OCI-LY7 (cell line): Measurements from ENCODE around the gene CUEDC1. TPM values are rescaled to one million over a fixed set of nuclear protein-coding genes. Genes with fewer than 3 reads are reported as not detected.

Experiments
- BruUV-seq: library from RNA; stranded (reverse); fragments of 400-500 nt; replicated peaks from 2 replicates; lab custom pipeline; 2021; lab: Mats Ljungman, UMichigan
- CTCF ChIA-PET: fragments of 300-600 bp; sonication (Branson Sonifier 250); formaldehyde crosslinking; loops from one replicate; lab custom pipeline; 2022; ENCODE audit warnings: antibody characterized with exemption; ENCODE audit not compliant: unreplicated experiment; lab: Charles Lee
- POLR2A ChIA-PET: fragments of 300-600 bp; sonication (Branson Sonifier 250); formaldehyde crosslinking; loops from one replicate; lab custom pipeline; 2022; ENCODE audit warnings: antibody characterized with exemption; lab: Charles Lee
- DNase-seq: peaks from one replicate; pipeline ENCODE4 v3.0.0-alpha.2; 2015; ENCODE audit warnings: low spot score
- H2AFZ ChIP-seq: fragments of 200-600 bp; sonication (generic), shearing (Covaris generic); 2 replicates; pipeline ENCODE4 v1.6.1; 2014; ENCODE audit warnings: mild to moderate bottlenecking, antibody characterized with exemption, low read length, moderate library complexity
- H3K27ac ChIP-seq: fragments of 200-600 bp; sonication (generic); 2 replicates; pipeline ENCODE4 v1.5.1; 2014; ENCODE audit warnings: mixed run types, low read depth, mild to moderate bottlenecking, moderate library complexity, low read length, inconsistent platforms; ENCODE audit not compliant: poor library complexity, severe bottlenecking
- H3K36me3 ChIP-seq: fragments of 200-600 bp; sonication (generic); 2 replicates; pipeline ENCODE4 v1.6.1; 2014; ENCODE audit warnings: mild to moderate bottlenecking, antibody characterized with exemption, low read length, moderate library complexity, mixed read lengths; ENCODE audit not compliant: insufficient read depth
- H3K4me1 ChIP-seq: fragments of 200-600 bp; sonication (generic); 2 replicates; pipeline ENCODE4 v1.5.1; 2014; ENCODE audit warnings: mild to moderate bottlenecking, low read length; ENCODE audit not compliant: insufficient read depth, poor library complexity, severe bottlenecking
- H3K4me2 ChIP-seq: fragments of 200-600 bp; sonication (generic); 2 replicates; pipeline ENCODE4 v1.6.1; 2014; ENCODE audit warnings: mild to moderate bottlenecking, low read length
- H3K4me3 ChIP-seq: fragments of 200-600 bp; sonication (generic); 2 replicates; pipeline ENCODE4 v1.5.1; 2014; ENCODE audit warnings: mild to moderate bottlenecking, low read depth, low read length; ENCODE audit not compliant: poor library complexity, severe bottlenecking
- H3K79me2 ChIP-seq: fragments of 200-600 bp; sonication (generic); 2 replicates; pipeline ENCODE4 v1.6.1; 2016; ENCODE audit warnings: low read depth, mild to moderate bottlenecking, low read length, moderate library complexity, mixed read lengths; ENCODE audit not compliant: insufficient read depth
- H3K9me2 ChIP-seq: fragments of 200-600 bp; sonication (generic); 2 replicates; pipeline ENCODE4 v1.6.1; 2016; ENCODE audit warnings: mild to moderate bottlenecking, low read length, mixed read lengths; ENCODE audit not compliant: insufficient read depth
- H3K9me3 ChIP-seq: fragments of 200-600 bp; sonication (generic); 2 replicates; pipeline ENCODE4 v1.6.1; 2014; ENCODE audit warnings: mild to moderate bottlenecking, mixed run types, low read length, mixed read lengths
- H4K20me1 ChIP-seq: fragments of 200-600 bp; sonication (generic); 2 replicates; pipeline ENCODE4 v1.6.1; 2014; ENCODE audit warnings: mild to moderate bottlenecking, antibody characterized with exemption, low read length, moderate library complexity, mixed read lengths; ENCODE audit not compliant: insufficient read depth
- CTCF ChIP-seq: fragments of 200-600 bp; sonication (generic); conservative IDR thresholded peaks from 2 replicates; pipeline ENCODE4 v1.5.1; 2014; ENCODE audit warnings: mild to moderate bottlenecking, antibody characterized with exemption, low read length, moderate library complexity, mixed read lengths
- EZH2phosphoT487 ChIP-seq: fragments of 200-600 bp; sonication (generic); IDR thresholded peaks from 2 replicates; pipeline ENCODE4 v1.6.1; 2018; ENCODE audit warnings: low read depth, borderline replicate concordance, mild to moderate bottlenecking, mixed run types, antibody characterized with exemption, low read length, moderate library complexity, mixed read lengths
- intact Hi-C: fragments of 100-400 bp; cut with micrococcal nuclease; formaldehyde crosslinking; loops from one replicate; pipeline ENCODE4 v1.10.0; 2022; ENCODE audit not compliant: unreplicated experiment
- total RNA-seq, 2 experiments: library from RNA; depleted of rRNA in 1 of 2; stranded (reverse); fragments of >200 nt in 1 of 2; shearing (Covaris generic) in 1 of 2; gene quantifications; 2 replicates each; pipeline ENCODE4 v1.2.3, GENCODE V29; 2014 to 2022

The CUEDC1 gene
- total RNA-seq, 2 experiments from 2014 or later = 0.74 TPM; not detected in 1

GRCh38 chr17:57927048-57927723 is 28.0 kb downstream of the CUEDC1 start:
- no peaks in the 10 kb centered on the region for H3K9me2 ChIP-seq
- H3K36me3 ChIP-seq = no peaks in the 10 kb centered on the region
- no peak overlapping the region for H2AFZ ChIP-seq
- CTCF ChIA-PET = no interaction called here
- H4K20me1 ChIP-seq = no peaks in the 10 kb centered on the region
- POLR2A ChIA-PET = interaction anchor here (0.7 kb wide), 1 partner anchor 10 kb away, joined by 3 read pairs; no protein-coding TSS in a partner anchor
- H3K4me3 ChIP-seq = no peak overlapping the region
- H3K27ac ChIP-seq = no peak overlapping the region
- no peak for DNase-seq
- H3K79me2 ChIP-seq = no peaks in the 10 kb centered on the region
- H3K9me3 ChIP-seq = no peaks in the 10 kb centered on the region
- TF ChIP-seq CTCF = no peak
- no peak for TF ChIP-seq EZH2phosphoT487
- intact Hi-C loops = no loop called here
- H3K4me1 ChIP-seq = no peaks in the 10 kb centered on the region
- H3K4me2 ChIP-seq = no peak overlapping the region
- BruUV-seq = no TSS peak

GRCh38 chr17:57926723-57927047 is 28.5 kb downstream of the CUEDC1 start:
- no peak for TF ChIP-seq EZH2phosphoT487
- TF ChIP-seq CTCF = no peak
- no peaks in the 10 kb centered on the region for H3K79me2 ChIP-seq
- no peak overlapping the region for H3K4me3 ChIP-seq
- H3K4me2 ChIP-seq = no peak overlapping the region
- ChIA-PET CTCF (no interaction called here), POLR2A (no interaction called here)
- no TSS peak for BruUV-seq
- H3K36me3 ChIP-seq = no peaks in the 10 kb centered on the region
- H3K9me3 ChIP-seq = no peaks in the 10 kb centered on the region
- no peaks in the 10 kb centered on the region for H4K20me1 ChIP-seq
- no peak overlapping the region for H3K27ac ChIP-seq
- intact Hi-C loops = no loop called here
- no peaks in the 10 kb centered on the region for H3K4me1 ChIP-seq
- DNase-seq = no peak
- no peaks in the 10 kb centered on the region for H3K9me2 ChIP-seq
- no peak overlapping the region for H2AFZ ChIP-seq

GRCh38 chr17:57925361-57925990 is 29.7 kb downstream of the CUEDC1 start:
- H2AFZ ChIP-seq = no peak overlapping the region
- H3K36me3 ChIP-seq = no peaks in the 10 kb centered on the region
- TF ChIP-seq EZH2phosphoT487 (no peak), CTCF (no peak)
- intact Hi-C loops = no loop called here
- H3K4me2 ChIP-seq = no peak overlapping the region
- no peaks in the 10 kb centered on the region for H3K79me2 ChIP-seq
- BruUV-seq = no TSS peak
- POLR2A ChIA-PET = no interaction called here
- no peak overlapping the region for H3K27ac ChIP-seq
- H3K9me3 ChIP-seq = no peaks in the 10 kb centered on the region
- no peak for DNase-seq
- H4K20me1 ChIP-seq = no peaks in the 10 kb centered on the region; the same call in 1 of the 2 replicates
- H3K4me1 ChIP-seq = no peaks in the 10 kb centered on the region
- CTCF ChIA-PET = no interaction called here
- H3K9me2 ChIP-seq = no peaks in the 10 kb centered on the region
- H3K4me3 ChIP-seq = no peak overlapping the region
